ENCODE data around the gene CEP170B. TPM values are rescaled to one million over a fixed set of nuclear protein-coding genes. Genes with fewer than 3 reads are reported as not detected.
"Not testable (repeated sequence)": the region's sequence is repeated elsewhere in the genome, so short reads cannot be mapped to it uniquely, and the experiment has no call there.

The CEP170B gene
- total RNA-seq, 1 donor from 2014 or later: 26.5 TPM

GRCh38 chr14:104917116-104917515 is 52.0 kb downstream of the CEP170B start:
- H3K36me3 Mint-ChIP-seq: no peaks in the 10 kb centered on the region
- peaks cover 35% of the 10 kb centered on the region for H3K27me3 Mint-ChIP-seq
- H3K4me3 Mint-ChIP-seq: no peak overlapping the region
- DNase-seq (ENCODE audit: extremely low spot score, unreplicated experiment): no peak
- H3K27ac Mint-ChIP-seq: no peak overlapping the region
- TF ChIP-seq, protein P1, sequence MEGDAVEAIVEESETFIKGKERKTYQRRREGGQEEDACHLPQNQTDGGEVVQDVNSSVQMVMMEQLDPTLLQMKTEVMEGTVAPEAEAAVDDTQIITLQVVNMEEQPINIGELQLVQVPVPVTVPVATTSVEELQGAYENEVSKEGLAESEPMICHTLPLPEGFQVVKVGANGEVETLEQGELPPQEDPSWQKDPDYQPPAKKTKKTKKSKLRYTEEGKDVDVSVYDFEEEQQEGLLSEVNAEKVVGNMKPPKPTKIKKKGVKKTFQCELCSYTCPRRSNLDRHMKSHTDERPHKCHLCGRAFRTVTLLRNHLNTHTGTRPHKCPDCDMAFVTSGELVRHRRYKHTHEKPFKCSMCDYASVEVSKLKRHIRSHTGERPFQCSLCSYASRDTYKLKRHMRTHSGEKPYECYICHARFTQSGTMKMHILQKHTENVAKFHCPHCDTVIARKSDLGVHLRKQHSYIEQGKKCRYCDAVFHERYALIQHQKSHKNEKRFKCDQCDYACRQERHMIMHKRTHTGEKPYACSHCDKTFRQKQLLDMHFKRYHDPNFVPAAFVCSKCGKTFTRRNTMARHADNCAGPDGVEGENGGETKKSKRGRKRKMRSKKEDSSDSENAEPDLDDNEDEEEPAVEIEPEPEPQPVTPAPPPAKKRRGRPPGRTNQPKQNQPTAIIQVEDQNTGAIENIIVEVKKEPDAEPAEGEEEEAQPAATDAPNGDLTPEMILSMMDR (conservative IDR thresholded peaks at IDR 0.05): no peak
- peaks cover 6% of the 10 kb centered on the region for H3K4me1 Mint-ChIP-seq (ENCODE audit: unreplicated experiment)
- H3K9me3 Mint-ChIP-seq: peaks cover 4% of the 10 kb centered on the region

DNA sequence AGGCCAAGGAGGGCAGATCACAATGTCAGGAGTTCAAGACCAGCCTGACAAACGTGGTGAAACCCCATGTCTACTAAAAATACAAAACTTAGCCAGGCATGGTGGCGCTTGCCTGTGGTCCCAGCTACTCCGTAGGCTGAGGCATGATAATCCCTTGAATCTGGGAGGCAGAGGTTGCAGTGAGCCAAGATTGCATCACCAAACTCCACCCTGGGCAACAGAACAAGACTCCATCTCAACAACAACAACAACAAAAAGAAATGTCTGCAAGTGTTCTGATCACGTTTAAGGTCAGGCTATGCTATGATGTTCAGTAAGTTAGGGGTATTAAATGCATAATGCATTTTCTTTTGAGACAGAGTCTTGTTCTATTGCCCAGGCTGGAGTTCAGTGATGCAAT is 52.9 kb downstream of the CEP170B start:
- no peaks in the 10 kb centered on the region for H3K36me3 Mint-ChIP-seq

GRCh38 chr14:104919152-104919992 is 54.3 kb downstream of the CEP170B start:
- not testable (repeated sequence) for H3K27ac Mint-ChIP-seq; H3K36me3 Mint-ChIP-seq; H3K4me3 Mint-ChIP-seq; H3K9me3 Mint-ChIP-seq; DNase-seq (ENCODE audit: extremely low spot score, unreplicated experiment); H3K4me1 Mint-ChIP-seq (ENCODE audit: unreplicated experiment)
- H3K27me3 Mint-ChIP-seq: peaks cover 21% of the 10 kb centered on the region

More for the DNA sequence above, 52.9 kb downstream of the CEP170B start:
- peaks cover 3% of the 10 kb centered on the region for H3K9me3 Mint-ChIP-seq
- H3K27ac Mint-ChIP-seq: no peak overlapping the region
- peaks cover 6% of the 10 kb centered on the region for H3K4me1 Mint-ChIP-seq (ENCODE audit: unreplicated experiment)
- TF ChIP-seq, protein P1 (conservative IDR thresholded peaks at IDR 0.05): no peak
- H3K4me3 Mint-ChIP-seq: no peak overlapping the region
- H3K27me3 Mint-ChIP-seq: peaks cover 34% of the 10 kb centered on the region
- DNase-seq (ENCODE audit: extremely low spot score, unreplicated experiment): no peak

DNA sequence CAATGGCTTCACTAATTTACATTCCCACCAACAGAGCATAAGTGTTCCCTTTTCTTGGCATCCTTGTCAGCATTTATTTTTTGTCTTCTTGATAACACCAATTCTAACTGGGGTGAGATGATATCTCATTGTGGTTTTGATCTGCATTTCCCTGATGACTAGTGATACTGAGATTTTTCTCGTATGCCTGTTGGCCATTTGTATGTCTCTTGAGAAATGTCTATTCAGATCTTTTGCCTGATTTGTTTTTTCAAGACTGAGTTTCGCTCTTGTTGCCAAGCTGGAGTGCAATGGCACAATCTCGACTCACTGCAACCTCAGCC is 54.9 kb downstream of the CEP170B start:
- Mint-ChIP-seq H3K27ac (no peak overlapping the region), H3K4me3 (no peak overlapping the region), H3K9me3 (peaks cover 3% of the 10 kb centered on the region), H3K27me3 (peaks cover 15% of the 10 kb centered on the region), H3K36me3 (no peaks in the 10 kb centered on the region), H3K4me1 (ENCODE audit: unreplicated experiment) (peaks cover 6% of the 10 kb centered on the region)
- TF ChIP-seq, protein P1 (conservative IDR thresholded peaks at IDR 0.05): no peak
- DNase-seq (ENCODE audit: extremely low spot score, unreplicated experiment): no peak

DNA sequence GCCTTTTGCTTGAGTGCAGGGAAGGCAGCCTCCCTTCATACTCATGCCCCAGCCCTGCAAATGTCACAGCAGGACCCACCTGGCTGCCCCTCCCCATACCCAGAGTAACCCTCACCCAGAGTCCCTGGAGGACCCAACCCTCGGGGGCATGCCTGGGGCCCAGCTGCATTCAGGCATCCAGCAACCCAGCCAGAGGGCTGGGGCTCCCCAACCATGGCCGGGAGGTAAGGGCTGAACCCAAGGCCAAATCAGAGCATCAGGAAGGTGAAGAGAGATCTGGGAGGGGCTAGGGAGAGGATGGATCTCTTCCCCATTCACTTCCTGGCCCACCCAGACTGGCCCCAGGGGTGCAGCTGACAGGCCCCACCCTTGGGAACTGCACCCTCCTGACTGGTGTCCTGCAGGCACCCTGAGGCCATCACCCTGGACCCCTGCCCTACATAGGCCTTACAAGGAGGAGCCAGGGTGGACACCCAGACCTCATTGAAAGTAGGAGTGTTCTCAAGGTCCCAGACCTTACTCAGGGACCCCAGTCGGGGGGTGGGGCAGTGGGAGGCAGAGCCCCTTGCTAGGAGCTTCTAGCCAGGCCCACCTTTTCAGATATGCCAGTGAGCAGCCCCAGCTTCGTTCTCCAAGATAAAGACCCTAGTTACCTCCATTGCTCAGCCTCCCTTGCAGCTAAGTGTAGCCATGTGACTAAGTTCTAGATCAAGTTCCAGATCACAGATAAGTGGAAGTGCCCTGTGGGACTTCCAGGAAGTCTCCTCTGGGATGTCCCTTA is 58.8 kb downstream of the CEP170B start:
- no peak overlapping the region for H3K4me3 Mint-ChIP-seq
- no peaks in the 10 kb centered on the region for H3K36me3 Mint-ChIP-seq
- TF ChIP-seq, protein P1 (conservative IDR thresholded peaks at IDR 0.05): no peak
- peaks cover 6% of the 10 kb centered on the region for H3K4me1 Mint-ChIP-seq (ENCODE audit: unreplicated experiment)
- H3K9me3 Mint-ChIP-seq: peaks cover 3% of the 10 kb centered on the region
- H3K27ac Mint-ChIP-seq: no peak overlapping the region
- H3K27me3 Mint-ChIP-seq: peaks cover under 1% of the 10 kb centered on the region
- DNase-seq (ENCODE audit: extremely low spot score, unreplicated experiment): no peak
